NOMO-1 treated with dmso at 0.1 percent for 144 hours (cell line): ENCODE measurements around the gene ETFBKMT.
"Not testable (repeated sequence)": the region's sequence is repeated elsewhere in the genome, so short reads cannot be mapped to it uniquely, and the experiment has no call there.

Source experiments
- DNase-seq: peaks from one replicate; lab custom pipeline; 2025; ENCODE audit not compliant: unreplicated experiment; lab: John Stamatoyannopoulos, UW

Gene ETFBKMT

GRCh38 chr12:31716998-31717397 lies 57.5 kb downstream of the ETFBKMT start:
- DNase-seq = not testable (repeated sequence)

- DNase-seq = not testable (repeated sequence)
These were observed 59.2 kb downstream of the ETFBKMT start for GRCh38 chr12:31718542-31719198.

GRCh38 chr12:31722580-31722979 lies 63.1 kb downstream of the ETFBKMT start:
- no peak for DNase-seq
